ENCODE measurements around the gene MYZAP. TPM values are rescaled to one million over a fixed set of nuclear protein-coding genes. Genes with fewer than 3 reads are reported as not detected.
A peak's percentile ranks its signal among the peaks of the same experiment; 100 is the strongest.

The MYZAP gene
- total and polyA plus RNA-seq, 2 experiments from 2014 or later: 1.0 to 1.5 TPM

DNA sequence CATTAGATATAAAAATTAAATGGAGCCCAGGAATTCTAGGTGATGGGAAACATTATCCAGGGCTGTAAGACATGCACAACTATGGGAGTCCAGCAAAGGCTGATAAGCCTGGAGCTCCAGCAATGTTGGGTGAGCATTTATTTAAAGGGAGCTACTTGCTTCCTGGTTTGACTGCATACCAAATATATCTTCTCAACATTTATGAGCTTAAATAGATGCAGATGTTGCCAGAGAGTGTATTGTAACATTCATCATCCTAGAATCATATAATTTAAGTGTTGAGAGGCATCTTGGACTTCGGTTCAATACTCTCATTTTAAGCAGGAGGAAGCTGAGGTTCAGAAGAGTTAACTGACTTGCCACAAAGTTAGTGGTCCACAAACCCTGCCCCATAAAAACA, 102.6 kb downstream of the MYZAP start (continued):
- TF ChIP-seq CTCF (conservative IDR thresholded peaks at IDR 0.05; ENCODE audit: low read depth in 2 of 2) (no peak), JUNB (IDR thresholded peaks at IDR 0.05; ENCODE audit: unreplicated experiment) (no peak), NANOG (IDR thresholded peaks at IDR 0.05; ENCODE audit: borderline replicate concordance) (no peak), EZH2phosphoT487 (IDR thresholded peaks at IDR 0.05; ENCODE audit: unreplicated experiment) (no peak), ZNF331 (CRISPR knock-in tag; IDR thresholded peaks at IDR 0.05; ENCODE audit: low read depth) (no peak), CREB1 (CRISPR knock-in tag; IDR thresholded peaks at IDR 0.05; ENCODE audit: low read depth) (no peak), REST (IDR thresholded peaks at IDR 0.05; ENCODE audit: unreplicated experiment) (no peak)

DNA sequence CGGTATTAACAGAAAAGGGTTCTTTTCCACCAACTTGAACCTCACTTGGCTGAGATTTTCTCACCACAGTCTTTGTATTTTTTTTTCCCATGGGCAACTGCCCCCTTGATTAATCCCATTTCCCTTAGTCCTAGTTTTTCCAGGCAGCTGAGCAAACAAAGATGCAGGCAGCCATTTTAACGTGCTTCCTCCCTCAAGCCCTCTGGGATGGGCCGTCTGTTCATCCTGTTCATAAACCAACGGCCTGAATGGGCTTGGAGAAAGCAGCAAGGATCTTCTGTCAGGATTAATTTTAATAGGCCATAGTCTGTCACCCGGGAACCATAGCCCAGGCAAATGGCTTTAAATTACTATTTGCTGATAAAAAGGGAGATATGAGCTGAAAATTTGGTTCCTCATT, 104.4 kb downstream of the MYZAP start:
- H3K4me2 ChIP-seq: no peak overlapping the region
- no peaks in the 10 kb centered on the region for H3K36me3 Mint-ChIP-seq (ENCODE audit: low read depth)
- H3K4me1 ChIP-seq (ENCODE audit: insufficient read depth): no peaks in the 10 kb centered on the region
- no peaks in the 10 kb centered on the region for H3K9me2 ChIP-seq (ENCODE audit: insufficient read depth)
- H3K79me2 ChIP-seq (replicated peaks; ENCODE audit: insufficient read depth): no peaks in the 10 kb centered on the region
- no peak overlapping the region for H3K4me3 ChIP-seq
- H3K27ac ChIP-seq (ENCODE audit: low read depth): no peak overlapping the region
- H3K4me3 Mint-ChIP-seq: no peak overlapping the region
- TF ChIP-seq POLR2AphosphoS5 (IDR thresholded peaks at IDR 0.05; ENCODE audit: low read depth): no peak
- TF ChIP-seq ZNF331 (CRISPR knock-in tag; IDR thresholded peaks at IDR 0.05; ENCODE audit: low read depth): no peak
- no peak for TF ChIP-seq CREB1 (CRISPR knock-in tag; IDR thresholded peaks at IDR 0.05; ENCODE audit: low read depth)
- TF ChIP-seq JUNB (IDR thresholded peaks at IDR 0.05; ENCODE audit: unreplicated experiment): no peak
- TF ChIP-seq STAT1 (IDR thresholded peaks at IDR 0.05; ENCODE audit: unreplicated experiment): no peak
- no peak for TF ChIP-seq NANOG (IDR thresholded peaks at IDR 0.05; ENCODE audit: borderline replicate concordance)
- TF ChIP-seq EZH2 (IDR thresholded peaks at IDR 0.05; ENCODE audit: low read depth, unreplicated experiment): no peak
- TF ChIP-seq ZNF114 (CRISPR knock-in tag; IDR thresholded peaks at IDR 0.05): no peak
- no peak for TF ChIP-seq REST (IDR thresholded peaks at IDR 0.05; ENCODE audit: unreplicated experiment)
- no peaks in the 10 kb centered on the region for H3K27me3 ChIP-seq (ENCODE audit: insufficient read depth)
- no peak overlapping the region for H3K27ac Mint-ChIP-seq
- no peaks in the 10 kb centered on the region for H3K36me3 ChIP-seq (ENCODE audit: insufficient read depth)
- no peaks in the 10 kb centered on the region for H4K20me1 ChIP-seq (replicated peaks; ENCODE audit: insufficient read depth)
- no peaks in the 10 kb centered on the region for H3F3A ChIP-seq (replicated peaks; ENCODE audit: low read depth)
- ATAC-seq: no peak
- H3K9me3 Mint-ChIP-seq: no peaks in the 10 kb centered on the region
- no peaks in the 10 kb centered on the region for H3K27me3 Mint-ChIP-seq (ENCODE audit: insufficient read depth, low read depth, poor library complexity)
- H2AFZ ChIP-seq: peak overlapping the region; percentile 29; the same call in 1 of the 2 replicates
- no peaks in the 10 kb centered on the region for H3K4me1 Mint-ChIP-seq
- DNase-seq (ENCODE audit: low spot score): peak; percentile 17
